Caco-2 (cell line): ENCODE measurements around the gene OAS3. TPM values are rescaled to one million over a fixed set of nuclear protein-coding genes. Genes with fewer than 3 reads are reported as not detected.
"Not testable (repeated sequence)": the region's sequence is repeated elsewhere in the genome, so short reads cannot be mapped to it uniquely, and the experiment has no call there.

Source experiments
- BruUV-seq: library from RNA; stranded (reverse); fragments of 400-500 nt; replicated peaks from 2 replicates; lab custom pipeline; 2021; lab: Mats Ljungman, UMichigan
- CTCF ChIA-PET: fragments of 300-600 bp; sonication (Branson Sonifier 250); formaldehyde crosslinking; loops from one replicate; lab custom pipeline; 2022; ENCODE audit warnings: antibody characterized with exemption; lab: Charles Lee
- POLR2A ChIA-PET: fragments of 300-600 bp; sonication (Branson Sonifier 250); formaldehyde crosslinking; loops from one replicate; lab custom pipeline; 2022; ENCODE audit warnings: antibody characterized with exemption; lab: Charles Lee
- DNase-seq, 2 experiments: peaks; one replicate each; pipeline versions ENCODE4 v3.0.0 to v3.0.0-alpha.2; 2020 to 2022
- H3K27me3 ChIP-seq: replicated peaks from 2 replicates; pipeline ENCODE4 v1.6.0; 2011; ENCODE audit warnings: low read length; ENCODE audit not compliant: control insufficient read depth, insufficient read depth
- H3K36me3 ChIP-seq: 2 replicates; pipeline ENCODE4 v1.5.1; 2011; ENCODE audit warnings: low read length; ENCODE audit not compliant: control insufficient read depth, insufficient read depth
- H3K4me1 ChIP-seq: fragments of 250-450 bp; sonication (Bioruptor Pico); 2 replicates; pipeline ENCODE4 v1.5.1; 2020; ENCODE audit warnings: mild to moderate bottlenecking
- H3K4me3 ChIP-seq: 2 replicates; pipeline ENCODE4 v1.5.1; 2011; ENCODE audit warnings: low read depth, mild to moderate bottlenecking, control low read depth, low read length
- H3K9me3 ChIP-seq: fragments of 250-450 bp; sonication (Bioruptor Pico); 2 replicates; pipeline ENCODE4 v1.5.1; 2020; ENCODE audit warnings: mild to moderate bottlenecking, moderate library complexity
- H3K27ac Mint-ChIP-seq: one replicate; pipeline ENCODE4 v1.8.0; 2022; ENCODE audit warnings: mixed read lengths; ENCODE audit not compliant: unreplicated experiment
- H3K27me3 Mint-ChIP-seq: one replicate; pipeline ENCODE4 v1.8.0; 2022; ENCODE audit warnings: mixed read lengths; ENCODE audit not compliant: insufficient read depth, unreplicated experiment
- H3K36me3 Mint-ChIP-seq: one replicate; pipeline ENCODE4 v1.8.0; 2022; ENCODE audit warnings: mild to moderate bottlenecking, mixed read lengths; ENCODE audit not compliant: insufficient read depth, unreplicated experiment
- H3K4me1 Mint-ChIP-seq: one replicate; pipeline ENCODE4 v1.8.0; 2022; ENCODE audit warnings: low read depth, mixed read lengths; ENCODE audit not compliant: unreplicated experiment
- H3K4me3 Mint-ChIP-seq: one replicate; pipeline ENCODE4 v1.8.0; 2022; ENCODE audit warnings: mild to moderate bottlenecking, moderate library complexity, mixed read lengths; ENCODE audit not compliant: unreplicated experiment
- H3K9me3 Mint-ChIP-seq: one replicate; pipeline ENCODE4 v1.8.0; 2022; ENCODE audit warnings: mixed read lengths; ENCODE audit not compliant: unreplicated experiment
- CTCF ChIP-seq, 2 experiments: fragments of 200-600 bp in 1 of 2; IDR thresholded peaks; 1 replicate in 1 of 2; 2 replicates in 1 of 2; pipeline versions ENCODE4 v1.5.1 to v1.8.0; 2011 to 2022; ENCODE audit warnings: antibody characterized with exemption in 1 of 2, control low read depth in 1 of 2, inconsistent platforms in 1 of 2, low read depth in 1 of 2, low read length in 1 of 2, mild to moderate bottlenecking in 1 of 2, moderate library complexity in 1 of 2; ENCODE audit not compliant: insufficient read depth in 1 of 2, severe bottlenecking in 1 of 2, unreplicated experiment in 1 of 2
- intact Hi-C: fragments of 100-400 bp; cut with micrococcal nuclease; formaldehyde crosslinking; loops from one replicate; pipeline ENCODE4 v1.10.0; 2022; ENCODE audit not compliant: unreplicated experiment
- total RNA-seq: library from RNA; stranded (reverse); gene quantifications from 2 replicates; pipeline ENCODE4 v1.2.3, GENCODE V29; 2022

The OAS3 gene
- total RNA-seq, 1 experiment from 2014 or later, result 22.1 TPM

GRCh38 chr12:112948806-112949205 is 10.5 kb downstream of the OAS3 start:
- H3K36me3 ChIP-seq, result no peaks in the 10 kb centered on the region
- intact Hi-C loops, result no loop called here
- Mint-ChIP-seq H3K27me3 (no peaks in the 10 kb centered on the region), H3K4me3 (no peak overlapping the region), H3K27ac (no peak overlapping the region), H3K4me1 (no peaks in the 10 kb centered on the region), H3K36me3 (no peaks in the 10 kb centered on the region), H3K9me3 (no peaks in the 10 kb centered on the region)
- no peaks in the 10 kb centered on the region for H3K9me3 ChIP-seq
- BruUV-seq, result no TSS peak
- TF ChIP-seq CTCF (IDR thresholded peaks at IDR 0.05; ENCODE audit: insufficient read depth in 1 of 2, low read depth in 1 of 2, low read length in 1 of 2, severe bottlenecking in 1 of 2, unreplicated experiment in 1 of 2), result no peak
- CTCF ChIA-PET, result no interaction called here
- no peak for DNase-seq
- H3K4me3 ChIP-seq, result no peak overlapping the region
- POLR2A ChIA-PET, result no interaction called here
- H3K27me3 ChIP-seq, result no peaks in the 10 kb centered on the region
- H3K4me1 ChIP-seq, result no peaks in the 10 kb centered on the region

GRCh38 chr12:112950701-112951100 is 12.4 kb downstream of the OAS3 start:
- Histone ChIP-seq H3K4me1 (no peaks in the 10 kb centered on the region), H3K36me3 (no peaks in the 10 kb centered on the region), H3K9me3 (no peaks in the 10 kb centered on the region), H3K4me3 (no peak overlapping the region), H3K27me3 (no peaks in the 10 kb centered on the region)
- H3K27me3 Mint-ChIP-seq, result no peaks in the 10 kb centered on the region
- H3K4me3 Mint-ChIP-seq, result no peak overlapping the region
- intact Hi-C loops, result no loop called here
- H3K9me3 Mint-ChIP-seq, result no peaks in the 10 kb centered on the region
- H3K36me3 Mint-ChIP-seq, result no peaks in the 10 kb centered on the region
- POLR2A ChIA-PET, result no interaction called here
- TF ChIP-seq CTCF (IDR thresholded peaks at IDR 0.05; ENCODE audit: insufficient read depth in 1 of 2, low read depth in 1 of 2, low read length in 1 of 2, severe bottlenecking in 1 of 2, unreplicated experiment in 1 of 2), result no peak
- no peak for DNase-seq
- no peak overlapping the region for H3K27ac Mint-ChIP-seq
- no peaks in the 10 kb centered on the region for H3K4me1 Mint-ChIP-seq
- CTCF ChIA-PET, result no interaction called here
- BruUV-seq, result no TSS peak

GRCh38 chr12:112957125-112957524 is 18.9 kb downstream of the OAS3 start:
- intact Hi-C loops, BruUV-seq: not testable (repeated sequence)

GRCh38 chr12:112961074-112961473 is 22.8 kb downstream of the OAS3 start:
- Histone ChIP-seq H3K4me3 (no peak overlapping the region), H3K4me1 (no peaks in the 10 kb centered on the region), H3K9me3 (no peaks in the 10 kb centered on the region), H3K27me3 (no peaks in the 10 kb centered on the region), H3K36me3 (no peaks in the 10 kb centered on the region)
- no peak overlapping the region for H3K4me3 Mint-ChIP-seq
- POLR2A ChIA-PET, result no interaction called here
- H3K4me1 Mint-ChIP-seq, result no peaks in the 10 kb centered on the region
- no TSS peak for BruUV-seq
- intact Hi-C loops, result no loop called here
- peaks cover 23% of the 10 kb centered on the region for H3K9me3 Mint-ChIP-seq
- no peak overlapping the region for H3K27ac Mint-ChIP-seq
- H3K36me3 Mint-ChIP-seq, result no peaks in the 10 kb centered on the region
- H3K27me3 Mint-ChIP-seq, result no peaks in the 10 kb centered on the region
- no peak for DNase-seq
- CTCF ChIA-PET, result no interaction called here
- no peak for TF ChIP-seq CTCF (IDR thresholded peaks at IDR 0.05; ENCODE audit: insufficient read depth in 1 of 2, low read depth in 1 of 2, low read length in 1 of 2, severe bottlenecking in 1 of 2, unreplicated experiment in 1 of 2)

More at GRCh38 chr12:112957125-112957524, 18.9 kb downstream of the OAS3 start:
- H3K36me3 Mint-ChIP-seq, H3K4me1 ChIP-seq, CTCF ChIA-PET, H3K4me3 Mint-ChIP-seq, H3K27me3 ChIP-seq, H3K4me3 ChIP-seq, H3K36me3 ChIP-seq, DNase-seq, H3K27ac Mint-ChIP-seq, H3K9me3 ChIP-seq, H3K4me1 Mint-ChIP-seq, H3K27me3 Mint-ChIP-seq, POLR2A ChIA-PET: not testable (repeated sequence)
- peaks cover 23% of the 10 kb centered on the region for H3K9me3 Mint-ChIP-seq
